K562 treated with DMSO at 1 percent for 24 hours (cell line): ENCODE measurements around the gene EEIG2. TPM values are rescaled to one million over a fixed set of nuclear protein-coding genes. Genes with fewer than 3 reads are reported as not detected.

Source experiments
- total RNA-seq: library from RNA; unstranded; fragments of 300-600 nt; gene quantifications from 2 replicates; pipeline ENCODE4 v1.2.3, GENCODE V29; 2022; ENCODE audit warnings: low read depth; ENCODE audit not compliant: insufficient read depth

The EEIG2 gene
- 8.5 and 10.4 TPM in 2 replicates for total RNA-seq

GRCh38 chr1:108559215-108560186 lies at the start of gene EEIG2:
Gene EEIG2, plus strand, starts transcription at chr1:108560100. Its CDS starts 329 bp downstream, at chr1:108560429.

Other genes with a start within 250 kb of the EEIG2 start
- gene NBPF6, start 109.8 kb upstream of the EEIG2 start, total RNA-seq, result 7.0 and 7.8 TPM in 2 replicates
- gene HENMT1, start 101.0 kb downstream of the EEIG2 start, total RNA-seq, result not detected in 2 replicates
- gene PRPF38B, start 132.2 kb downstream of the EEIG2 start, total RNA-seq, result 24.4 and 25.8 TPM in 2 replicates
- gene FNDC7, start 152.8 kb downstream of the EEIG2 start, total RNA-seq, result not detected in 2 replicates
- 30.3 and 37.6 TPM in 2 replicates for gene STXBP3, start 186.6 kb downstream of the EEIG2 start, total RNA-seq